SK-N-SH treated with all-trans-retinoic acid at 6 μM for 48 hours (cell line): ENCODE measurements around the gene CDYL.

ENCODE experiments used
- BACH2 ChIP-seq: fragments of 250-450 bp; sonication (Bioruptor Pico); IDR thresholded peaks from 2 replicates; pipeline ENCODE4 v1.9.0; 2021; ENCODE audit warnings: mild to moderate bottlenecking, borderline replicate concordance
- ESRRG ChIP-seq: fragments of 250-450 bp; sonication (Bioruptor Pico); IDR thresholded peaks from 2 replicates; pipeline ENCODE4 v1.6.1; 2021; ENCODE audit warnings: mild to moderate bottlenecking
- RARB ChIP-seq: fragments of 250-450 bp; sonication (Bioruptor Pico); IDR thresholded peaks from 2 replicates; pipeline ENCODE4 v1.8.0; 2021; ENCODE audit warnings: mild to moderate bottlenecking, moderate library complexity
- TCF4 ChIP-seq: fragments of 250-450 bp; sonication (Bioruptor Pico); IDR thresholded peaks from 2 replicates; pipeline ENCODE4 v1.8.0; 2021; ENCODE audit warnings: mild to moderate bottlenecking, moderate library complexity, borderline replicate concordance
- TF ChIP-seq, protein P1 (sequence below): fragments of 250-450 bp; sonication (Bioruptor Pico); IDR thresholded peaks from 2 replicates; pipeline ENCODE4 v1.8.0; 2020; ENCODE audit warnings: mild to moderate bottlenecking, moderate library complexity, borderline replicate concordance

DNA sequence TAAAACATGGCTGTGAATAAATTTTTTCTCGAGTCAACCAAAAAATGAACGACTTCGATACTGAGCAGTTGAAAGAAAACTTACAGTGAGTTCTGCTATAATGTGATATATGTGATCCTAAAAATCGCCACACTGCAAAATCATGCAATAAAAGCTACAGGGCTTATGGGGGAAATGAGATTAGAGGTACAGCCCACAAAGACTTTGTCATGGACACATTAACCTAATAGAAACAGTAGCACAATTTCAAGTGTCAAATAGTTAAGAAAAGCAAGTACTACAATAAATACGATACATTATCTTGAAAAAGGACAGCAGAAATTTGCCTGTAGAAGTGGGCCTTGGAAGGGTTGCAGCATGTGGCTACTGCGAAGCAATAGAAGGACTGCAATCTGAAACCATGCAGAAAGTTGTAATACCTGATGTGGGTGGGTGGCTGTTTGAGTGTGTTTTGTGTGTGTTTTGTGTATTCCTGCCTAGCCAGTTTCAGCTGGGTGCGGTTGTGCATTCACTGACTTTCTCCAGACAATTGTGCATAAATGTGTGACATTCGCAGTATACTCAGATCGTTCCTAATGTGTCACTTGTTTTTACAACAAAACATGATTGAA is 148.6 kb downstream of the CDYL start:
- TF ChIP-seq RARB (no peak), BACH2 (no peak), TCF4 (CRISPR knock-in tag) (no peak), ESRRG (CRISPR knock-in tag) (no peak)
- TF ChIP-seq, protein P1, sequence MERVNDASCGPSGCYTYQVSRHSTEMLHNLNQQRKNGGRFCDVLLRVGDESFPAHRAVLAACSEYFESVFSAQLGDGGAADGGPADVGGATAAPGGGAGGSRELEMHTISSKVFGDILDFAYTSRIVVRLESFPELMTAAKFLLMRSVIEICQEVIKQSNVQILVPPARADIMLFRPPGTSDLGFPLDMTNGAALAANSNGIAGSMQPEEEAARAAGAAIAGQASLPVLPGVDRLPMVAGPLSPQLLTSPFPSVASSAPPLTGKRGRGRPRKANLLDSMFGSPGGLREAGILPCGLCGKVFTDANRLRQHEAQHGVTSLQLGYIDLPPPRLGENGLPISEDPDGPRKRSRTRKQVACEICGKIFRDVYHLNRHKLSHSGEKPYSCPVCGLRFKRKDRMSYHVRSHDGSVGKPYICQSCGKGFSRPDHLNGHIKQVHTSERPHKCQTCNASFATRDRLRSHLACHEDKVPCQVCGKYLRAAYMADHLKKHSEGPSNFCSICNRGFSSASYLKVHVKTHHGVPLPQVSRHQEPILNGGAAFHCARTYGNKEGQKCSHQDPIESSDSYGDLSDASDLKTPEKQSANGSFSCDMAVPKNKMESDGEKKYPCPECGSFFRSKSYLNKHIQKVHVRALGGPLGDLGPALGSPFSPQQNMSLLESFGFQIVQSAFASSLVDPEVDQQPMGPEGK (CRISPR knock-in tag): no peak
